Body of pancreas (tissue), 4 donors: ENCODE measurements around the gene PPP1R13B.

Experiments
- CTCF ChIP-seq, 7 experiments: fragments of 450-650 bp in 4 of 7; fragments of 200-600 bp in 3 of 7; sonication (generic) in 3 of 7; IDR thresholded peaks; one replicate each; pipeline ENCODE4 v1.5.1; 2016 to 2019; ENCODE audit warnings: antibody characterized with exemption in 7 of 7
- POLR2A ChIP-seq, 3 donors: fragments of 450-650 bp; IDR thresholded peaks; one replicate each; pipeline ENCODE4 v1.6.1; 2016; ENCODE audit warnings: antibody characterized with exemption in 3 of 3, mild to moderate bottlenecking in 2 of 3

GRCh38 chr14:103818422-103818821 lies 29.0 kb downstream of the PPP1R13B start:
- TF ChIP-seq POLR2A (IDR thresholded peaks at IDR 0.05) (no peak), CTCF (IDR thresholded peaks at IDR 0.05) (no peak)
